ENCODE data around the gene CLEC16A.

DNA sequence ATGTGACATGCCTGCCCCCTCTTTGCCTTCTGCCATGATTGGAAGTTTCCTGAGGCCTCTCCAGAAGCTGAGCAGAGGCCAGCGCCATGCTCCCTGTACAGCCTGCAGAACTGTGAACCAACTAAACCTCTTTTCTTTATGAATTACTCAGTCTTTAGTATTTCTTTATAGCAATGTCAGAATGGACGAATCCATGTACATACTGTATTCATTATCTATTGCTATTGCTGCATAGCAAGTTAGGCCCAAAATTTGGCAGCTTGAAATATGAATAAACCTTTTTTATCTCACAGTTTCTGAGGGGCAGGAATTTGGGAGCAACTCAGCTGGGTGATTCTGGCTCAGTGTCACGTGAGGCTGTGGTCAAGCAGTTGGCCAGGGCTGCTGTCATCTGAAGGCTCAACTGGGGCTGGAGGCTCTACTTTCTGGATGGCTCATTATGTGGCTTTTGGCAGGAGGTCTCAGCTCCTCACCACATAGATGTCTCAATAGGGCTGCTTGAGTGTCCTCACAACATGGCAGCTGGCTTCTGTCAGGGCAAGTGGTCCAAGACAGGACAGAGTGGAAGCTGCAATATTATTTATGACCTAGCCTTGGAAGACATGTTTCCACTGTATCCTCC, 271.7 kb downstream of the CLEC16A start:
- TF ChIP-seq, protein P1, sequence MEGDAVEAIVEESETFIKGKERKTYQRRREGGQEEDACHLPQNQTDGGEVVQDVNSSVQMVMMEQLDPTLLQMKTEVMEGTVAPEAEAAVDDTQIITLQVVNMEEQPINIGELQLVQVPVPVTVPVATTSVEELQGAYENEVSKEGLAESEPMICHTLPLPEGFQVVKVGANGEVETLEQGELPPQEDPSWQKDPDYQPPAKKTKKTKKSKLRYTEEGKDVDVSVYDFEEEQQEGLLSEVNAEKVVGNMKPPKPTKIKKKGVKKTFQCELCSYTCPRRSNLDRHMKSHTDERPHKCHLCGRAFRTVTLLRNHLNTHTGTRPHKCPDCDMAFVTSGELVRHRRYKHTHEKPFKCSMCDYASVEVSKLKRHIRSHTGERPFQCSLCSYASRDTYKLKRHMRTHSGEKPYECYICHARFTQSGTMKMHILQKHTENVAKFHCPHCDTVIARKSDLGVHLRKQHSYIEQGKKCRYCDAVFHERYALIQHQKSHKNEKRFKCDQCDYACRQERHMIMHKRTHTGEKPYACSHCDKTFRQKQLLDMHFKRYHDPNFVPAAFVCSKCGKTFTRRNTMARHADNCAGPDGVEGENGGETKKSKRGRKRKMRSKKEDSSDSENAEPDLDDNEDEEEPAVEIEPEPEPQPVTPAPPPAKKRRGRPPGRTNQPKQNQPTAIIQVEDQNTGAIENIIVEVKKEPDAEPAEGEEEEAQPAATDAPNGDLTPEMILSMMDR (IDR thresholded peaks at IDR 0.05) = no peak
- TF ChIP-seq POLR2A (IDR thresholded peaks at IDR 0.05) = no peak

Data from thyroid gland (tissue), 4 donors.